Breast epithelium (tissue), 3 donors: Measurements from ENCODE around the gene MARCHF7.

Source experiments
- CTCF ChIP-seq, 3 donors: fragments of 450-650 bp; IDR thresholded peaks; one replicate each; pipeline ENCODE4 v1.5.1; 2016 to 2017; ENCODE audit warnings: antibody characterized with exemption in 3 of 3, mild to moderate bottlenecking in 3 of 3, moderate library complexity in 3 of 3
- POLR2A ChIP-seq: fragments of 450-650 bp; IDR thresholded peaks from one replicate; pipeline ENCODE4 v1.6.1; 2016; ENCODE audit warnings: antibody characterized with exemption, mild to moderate bottlenecking, moderate library complexity
- POLR2AphosphoS5 ChIP-seq, 3 donors: sonication (generic); formaldehyde crosslinking; IDR thresholded peaks; one replicate each; pipeline ENCODE4 v1.6.1; 2017; ENCODE audit warnings: antibody characterized with exemption in 3 of 3

GRCh38 chr2:159737292-159737916 lies 25.1 kb downstream of the MARCHF7 start:
- TF ChIP-seq POLR2AphosphoS5 (IDR thresholded peaks at IDR 0.05) (no peak), CTCF (IDR thresholded peaks at IDR 0.05) (no peak), POLR2A (no peak)
